22Rv1 (cell line): Measurements from ENCODE around the gene GDI1.

Source experiments
- ZFX ChIP-seq: fragments of 450-650 bp; IDR thresholded peaks from 2 replicates; pipeline ENCODE4 v1.6.1; 2017; ENCODE audit warnings: antibody characterized with exemption, borderline replicate concordance
- TF ChIP-seq, protein P1 (sequence below): fragments of 450-650 bp; IDR thresholded peaks from 2 replicates; pipeline ENCODE4 v1.5.1; 2017; ENCODE audit warnings: mild to moderate bottlenecking

DNA sequence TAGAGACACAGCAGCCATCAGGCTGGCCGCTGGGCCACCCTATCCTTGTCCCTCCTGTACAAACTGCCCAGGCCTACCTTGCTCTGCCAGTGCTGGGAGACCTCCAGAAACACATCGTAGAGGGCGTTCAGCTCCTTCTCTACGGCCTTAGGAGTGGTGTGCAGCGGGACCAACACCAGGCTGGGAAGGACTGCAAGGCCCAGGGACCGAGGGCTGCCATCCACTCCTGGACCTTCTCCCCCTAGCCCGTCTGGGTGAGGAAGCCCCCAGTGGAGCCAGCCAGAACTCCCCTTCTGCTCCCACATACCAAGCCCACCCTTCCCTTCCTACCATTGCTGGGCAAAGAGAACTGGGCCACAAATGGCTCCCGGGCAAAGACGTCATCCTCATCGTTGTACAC is 33.8 kb upstream of the GDI1 start:
- TF ChIP-seq, protein P1, sequence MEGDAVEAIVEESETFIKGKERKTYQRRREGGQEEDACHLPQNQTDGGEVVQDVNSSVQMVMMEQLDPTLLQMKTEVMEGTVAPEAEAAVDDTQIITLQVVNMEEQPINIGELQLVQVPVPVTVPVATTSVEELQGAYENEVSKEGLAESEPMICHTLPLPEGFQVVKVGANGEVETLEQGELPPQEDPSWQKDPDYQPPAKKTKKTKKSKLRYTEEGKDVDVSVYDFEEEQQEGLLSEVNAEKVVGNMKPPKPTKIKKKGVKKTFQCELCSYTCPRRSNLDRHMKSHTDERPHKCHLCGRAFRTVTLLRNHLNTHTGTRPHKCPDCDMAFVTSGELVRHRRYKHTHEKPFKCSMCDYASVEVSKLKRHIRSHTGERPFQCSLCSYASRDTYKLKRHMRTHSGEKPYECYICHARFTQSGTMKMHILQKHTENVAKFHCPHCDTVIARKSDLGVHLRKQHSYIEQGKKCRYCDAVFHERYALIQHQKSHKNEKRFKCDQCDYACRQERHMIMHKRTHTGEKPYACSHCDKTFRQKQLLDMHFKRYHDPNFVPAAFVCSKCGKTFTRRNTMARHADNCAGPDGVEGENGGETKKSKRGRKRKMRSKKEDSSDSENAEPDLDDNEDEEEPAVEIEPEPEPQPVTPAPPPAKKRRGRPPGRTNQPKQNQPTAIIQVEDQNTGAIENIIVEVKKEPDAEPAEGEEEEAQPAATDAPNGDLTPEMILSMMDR: no peak
- no peak for TF ChIP-seq ZFX
